CD14-positive monocyte (primary cell): Measurements from ENCODE around the gene ELANE. TPM values are rescaled to one million over a fixed set of nuclear protein-coding genes. Genes with fewer than 3 reads are reported as not detected.

Experiments
- DNase-seq, 3 donors: peaks; one replicate each; pipeline ENCODE4 v3.0.0-alpha.2; 2011 to 2022
- H2AFZ ChIP-seq: 2 replicates; pipeline ENCODE4 v1.6.0; 2012; ENCODE audit warnings: mild to moderate bottlenecking, low read depth, low read length, inconsistent platforms; ENCODE audit not compliant: insufficient read depth, poor library complexity, severe bottlenecking
- H3K27ac ChIP-seq, 2 donors: 1 replicate in 1 of 2; 2 replicates in 1 of 2; pipeline ENCODE4 v1.5.1; 2012 to 2013; ENCODE audit warnings: low read length in 2 of 2, control low read depth in 1 of 2, inconsistent platforms in 1 of 2, low read depth in 1 of 2, mild to moderate bottlenecking in 1 of 2
- H3K27me3 ChIP-seq, 2 donors: one replicate each; pipeline versions ENCODE4 v1.6.0 to v1.6.1; 2011 to 2013; ENCODE audit warnings: low read length in 2 of 2; ENCODE audit not compliant: control insufficient read depth in 2 of 2, insufficient read depth in 2 of 2
- H3K36me3 ChIP-seq, 2 donors: replicated peaks in 1 of 2; 1 replicate in 1 of 2; 2 replicates in 1 of 2; pipeline versions ENCODE4 v1.5.1 to v1.6.1; 2012 to 2013; ENCODE audit warnings: low read length in 2 of 2, control low read depth in 1 of 2, inconsistent platforms in 1 of 2, mild to moderate bottlenecking in 1 of 2; ENCODE audit not compliant: insufficient read depth in 2 of 2, control insufficient read depth in 1 of 2
- H3K4me1 ChIP-seq, 2 donors: 1 replicate in 1 of 2; 2 replicates in 1 of 2; pipeline versions ENCODE4 v1.5.1 to v1.6.1; 2012 to 2013; ENCODE audit warnings: low read length in 2 of 2, control low read depth in 1 of 2, inconsistent platforms in 1 of 2, mild to moderate bottlenecking in 1 of 2, moderate library complexity in 1 of 2; ENCODE audit not compliant: insufficient read depth in 2 of 2, control insufficient read depth in 1 of 2
- H3K4me2 ChIP-seq: replicated peaks from 2 replicates; pipeline ENCODE3; 2012; ENCODE audit warnings: low read length, moderate library complexity, mild to moderate bottlenecking; ENCODE audit not compliant: poor library complexity, severe bottlenecking; ENCODE audit errors: extremely low read depth
- H3K4me3 ChIP-seq, 3 experiments: fragments of 200-600 bp in 1 of 3; sonication (generic) in 1 of 3; replicated peaks in 1 of 3; 1 replicate in 2 of 3; 2 replicates in 1 of 3; pipeline ENCODE4 v1.5.1; 2011 to 2013; ENCODE audit warnings: low read length in 3 of 3, mild to moderate bottlenecking in 3 of 3, control low read depth in 2 of 3, low read depth in 2 of 3, inconsistent platforms in 1 of 3, moderate library complexity in 1 of 3
- H3K79me2 ChIP-seq: 2 replicates; pipeline ENCODE4 v1.6.0; 2012; ENCODE audit warnings: mild to moderate bottlenecking, control low read depth, inconsistent platforms, low read length, moderate library complexity; ENCODE audit not compliant: insufficient read depth
- H3K9ac ChIP-seq: 2 replicates; pipeline ENCODE4 v1.6.0; 2017; ENCODE audit warnings: low read length, mild to moderate bottlenecking; ENCODE audit not compliant: insufficient read depth, poor library complexity, severe bottlenecking
- H3K9me3 ChIP-seq, 2 donors: replicated peaks in 1 of 2; 1 replicate in 1 of 2; 2 replicates in 1 of 2; pipeline versions ENCODE4 v1.5.1 to v1.6.1; 2012 to 2013; ENCODE audit warnings: low read length in 2 of 2, control low read depth in 1 of 2; ENCODE audit not compliant: control insufficient read depth in 1 of 2, insufficient read depth in 1 of 2
- H4K20me1 ChIP-seq: 2 replicates; pipeline ENCODE4 v1.6.0; 2012; ENCODE audit warnings: mild to moderate bottlenecking, low read length, control low read depth, moderate library complexity; ENCODE audit not compliant: insufficient read depth
- H3K27ac Mint-ChIP-seq, 7 donors: one replicate each; pipeline ENCODE4 v1.8.0; 2020; ENCODE audit warnings: mild to moderate bottlenecking in 7 of 7, mixed read lengths in 7 of 7, moderate library complexity in 6 of 7, inconsistent platforms in 2 of 7
- H3K27me3 Mint-ChIP-seq, 3 donors: one replicate each; pipeline ENCODE4 v1.8.0; 2021 to 2022; ENCODE audit warnings: low read depth in 3 of 3, mild to moderate bottlenecking in 3 of 3, mixed read lengths in 3 of 3, moderate library complexity in 3 of 3, inconsistent platforms in 1 of 3
- H3K36me3 Mint-ChIP-seq, 2 donors: one replicate each; pipeline ENCODE4 v1.8.0; 2020; ENCODE audit warnings: mixed read lengths in 2 of 2, inconsistent platforms in 1 of 2, mild to moderate bottlenecking in 1 of 2
- H3K4me1 Mint-ChIP-seq: one replicate; pipeline ENCODE4 v1.8.0; 2020; ENCODE audit warnings: mild to moderate bottlenecking, mixed read lengths
- H3K4me3 Mint-ChIP-seq, 2 donors: one replicate each; pipeline ENCODE4 v1.8.0; 2020; ENCODE audit warnings: mild to moderate bottlenecking in 2 of 2, mixed read lengths in 2 of 2, moderate library complexity in 1 of 2
- H3K9me3 Mint-ChIP-seq, 7 donors: one replicate each; pipeline ENCODE4 v1.8.0; 2020 to 2022; ENCODE audit warnings: mixed read lengths in 7 of 7, mild to moderate bottlenecking in 6 of 7, moderate library complexity in 6 of 7, inconsistent platforms in 2 of 7
- WGBS: methylation state at CpG from one replicate; pipeline ENCODE4 v1.1.5; 2013; ENCODE audit warnings: missing lambda C conversion rate; ENCODE audit not compliant: insufficient coverage; 5-methylcytosine and 5-hydroxymethylcytosine counted together
- intact Hi-C, 2 donors: fragments of 100-400 bp; cut with micrococcal nuclease; formaldehyde crosslinking; loops; one replicate each; pipeline versions ENCODE4 v1.15.0 to v1.15.1; 2023
- polyA plus RNA-seq, 3 donors: library from polyadenylated mRNA; depleted of rRNA in 1 of 3; unstranded in 2 of 3; stranded (reverse) in 1 of 3; fragments of 300-500 nt in 2 of 3; fragments of >200 nt in 1 of 3; fragmentation: Illumina TruSeq in 2 of 3; gene quantifications; 1 replicate in 2 of 3; 2 replicates in 1 of 3; pipeline ENCODE4 v1.2.3, GENCODE V29; 2012 to 2021
- TF ChIP-seq, protein P1 (sequence below): fragments of 200-600 bp; IDR thresholded peaks from one replicate; pipeline ENCODE4 v1.8.0; 2022; ENCODE audit warnings: antibody characterized with exemption, mild to moderate bottlenecking

The ELANE gene
- polyA plus RNA-seq, 3 donors, result 0.61 to 2.0 (median 1.3) TPM

DNA sequence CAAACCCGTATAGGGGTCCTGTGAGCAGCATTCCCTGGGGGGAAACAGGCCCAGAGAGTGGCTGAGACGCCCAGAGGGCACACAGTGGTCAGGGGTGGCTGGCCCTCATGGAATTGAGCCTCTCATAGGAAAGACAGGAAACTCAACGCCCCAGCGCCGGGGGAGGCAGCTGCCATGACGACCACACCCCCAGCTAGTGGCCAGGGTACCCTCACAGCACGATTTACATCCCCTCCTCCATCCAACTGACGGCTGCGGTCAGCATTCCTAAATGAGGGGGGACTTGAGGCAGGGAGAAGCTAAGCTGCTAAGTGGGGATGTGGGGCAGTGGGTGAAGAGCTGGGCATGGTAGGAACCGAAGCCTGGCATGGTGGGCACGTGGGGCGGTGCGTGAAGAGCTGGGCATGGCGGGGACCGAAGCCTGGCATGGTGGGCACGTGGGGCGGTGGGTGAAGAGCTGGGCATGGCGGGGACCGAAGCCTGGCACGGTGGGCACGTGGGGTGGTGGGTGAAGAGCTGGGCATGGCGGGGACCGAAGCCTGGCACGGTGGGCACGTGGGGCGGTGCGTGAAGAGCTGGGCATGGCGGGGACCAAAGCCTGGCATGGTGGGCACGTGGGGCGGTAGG is 30.9 kb downstream of the ELANE start:
- H3K27me3 ChIP-seq, result no peaks in the 10 kb centered on the region
- H3K27ac ChIP-seq, result no peak overlapping the region
- Mint-ChIP-seq H3K27me3 (no peaks in the 10 kb centered on the region), H3K4me1 (no peaks in the 10 kb centered on the region), H3K4me3 (no peak overlapping the region), H3K27ac (no peak overlapping the region), H3K9me3 (peaks cover 0 to 3% (median 0%) of the 10 kb centered on the region in 7 donors), H3K36me3 (peaks cover 64 to 92% of the 10 kb centered on the region in 2 donors)
- peaks cover 10% of the 10 kb centered on the region for H4K20me1 ChIP-seq
- no peaks in the 10 kb centered on the region for H3K9me3 ChIP-seq
- peaks cover 56 to 68% of the 10 kb centered on the region in 2 donors for H3K36me3 ChIP-seq
- H3K4me2 ChIP-seq, result no peak overlapping the region
- H3K79me2 ChIP-seq, result no peaks in the 10 kb centered on the region
- intact Hi-C loops, result no loop called here
- TF ChIP-seq, protein P1, sequence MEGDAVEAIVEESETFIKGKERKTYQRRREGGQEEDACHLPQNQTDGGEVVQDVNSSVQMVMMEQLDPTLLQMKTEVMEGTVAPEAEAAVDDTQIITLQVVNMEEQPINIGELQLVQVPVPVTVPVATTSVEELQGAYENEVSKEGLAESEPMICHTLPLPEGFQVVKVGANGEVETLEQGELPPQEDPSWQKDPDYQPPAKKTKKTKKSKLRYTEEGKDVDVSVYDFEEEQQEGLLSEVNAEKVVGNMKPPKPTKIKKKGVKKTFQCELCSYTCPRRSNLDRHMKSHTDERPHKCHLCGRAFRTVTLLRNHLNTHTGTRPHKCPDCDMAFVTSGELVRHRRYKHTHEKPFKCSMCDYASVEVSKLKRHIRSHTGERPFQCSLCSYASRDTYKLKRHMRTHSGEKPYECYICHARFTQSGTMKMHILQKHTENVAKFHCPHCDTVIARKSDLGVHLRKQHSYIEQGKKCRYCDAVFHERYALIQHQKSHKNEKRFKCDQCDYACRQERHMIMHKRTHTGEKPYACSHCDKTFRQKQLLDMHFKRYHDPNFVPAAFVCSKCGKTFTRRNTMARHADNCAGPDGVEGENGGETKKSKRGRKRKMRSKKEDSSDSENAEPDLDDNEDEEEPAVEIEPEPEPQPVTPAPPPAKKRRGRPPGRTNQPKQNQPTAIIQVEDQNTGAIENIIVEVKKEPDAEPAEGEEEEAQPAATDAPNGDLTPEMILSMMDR, result no peak
- no peak overlapping the region for H2AFZ ChIP-seq
- 100% methylated on average over 4 of the region's 30 CpGs for WGBS
- no peaks in the 10 kb centered on the region for H3K4me1 ChIP-seq
- no peak for DNase-seq
- H3K9ac ChIP-seq, result no peak overlapping the region
- H3K4me3 ChIP-seq, result no peak overlapping the region

DNA sequence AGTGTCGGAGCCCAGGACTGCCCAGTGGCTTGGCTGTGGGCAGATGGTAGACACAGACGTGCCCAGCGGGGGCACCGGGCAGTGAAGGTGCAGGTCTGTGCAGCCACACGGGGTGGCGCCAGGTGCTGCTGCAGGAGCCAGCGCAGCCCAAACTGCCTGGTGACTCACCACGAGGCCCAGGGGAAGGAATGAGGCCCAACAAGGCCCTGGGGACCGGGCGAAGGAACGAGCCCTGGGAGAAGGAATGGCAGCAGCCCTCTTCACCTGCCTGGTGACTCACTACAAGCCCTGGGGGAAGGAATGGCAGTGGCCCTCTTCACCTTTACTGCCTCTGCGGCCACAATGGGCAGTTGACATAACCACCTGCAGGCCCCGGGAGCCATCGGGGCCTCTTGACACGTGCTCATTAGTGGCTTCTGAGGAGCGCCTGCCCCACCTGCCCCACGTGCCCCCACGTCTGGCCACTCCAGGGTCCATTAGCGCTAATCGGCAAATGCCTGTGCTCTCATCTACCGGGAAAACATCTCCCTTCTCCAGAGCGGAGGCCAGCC is 31.6 kb downstream of the ELANE start:
- peaks cover 12% of the 10 kb centered on the region for H4K20me1 ChIP-seq
- H2AFZ ChIP-seq, result no peak overlapping the region
- peaks cover 56 to 68% of the 10 kb centered on the region in 2 donors for H3K36me3 ChIP-seq
- H3K4me1 Mint-ChIP-seq, result peaks cover 4% of the 10 kb centered on the region
- no peak overlapping the region for H3K27ac ChIP-seq
- peaks cover 0 to 3% (median 0%) of the 10 kb centered on the region in 7 donors for H3K9me3 Mint-ChIP-seq
- TF ChIP-seq, protein P1, result no peak
- H3K27me3 Mint-ChIP-seq, result no peaks in the 10 kb centered on the region
- DNase-seq, result no peak
- intact Hi-C loops, result no loop called here
- no peak overlapping the region for H3K4me2 ChIP-seq
- H3K79me2 ChIP-seq, result no peaks in the 10 kb centered on the region
- peaks cover 0 to 3% of the 10 kb centered on the region in 2 donors for H3K4me1 ChIP-seq
- no peak overlapping the region for H3K27ac Mint-ChIP-seq
- WGBS, result 97% methylated on average over 21 of the region's 22 CpGs
- no peaks in the 10 kb centered on the region for H3K9me3 ChIP-seq
- H3K4me3 Mint-ChIP-seq, result no peak overlapping the region
- H3K27me3 ChIP-seq, result no peaks in the 10 kb centered on the region
- H3K36me3 Mint-ChIP-seq, result peaks cover 64 to 94% of the 10 kb centered on the region in 2 donors
- H3K9ac ChIP-seq, result no peak overlapping the region
- no peak overlapping the region for H3K4me3 ChIP-seq
